Lower leg skin (tissue), 3 donors: ENCODE measurements around the gene ABCB9.

Source experiments
- CTCF ChIP-seq, 3 donors: fragments of 450-650 bp; IDR thresholded peaks; one replicate each; pipeline ENCODE4 v1.5.1; 2016; ENCODE audit warnings: antibody characterized with exemption in 3 of 3, mild to moderate bottlenecking in 3 of 3, moderate library complexity in 2 of 3
- POLR2A ChIP-seq, 2 donors: fragments of 450-650 bp; IDR thresholded peaks; one replicate each; pipeline ENCODE4 v1.6.1; 2016 to 2017; ENCODE audit warnings: antibody characterized with exemption in 2 of 2, mild to moderate bottlenecking in 1 of 2, moderate library complexity in 1 of 2

- no peak for TF ChIP-seq CTCF (IDR thresholded peaks at IDR 0.05)
- TF ChIP-seq POLR2A (IDR thresholded peaks at IDR 0.05): no peak
Observed at GRCh38 chr12:122921917-122922316, 44.3 kb downstream of the ABCB9 start.
